GM12878 (cell line): Measurements from ENCODE around the gene ADAP1. TPM values are rescaled to one million over a fixed set of nuclear protein-coding genes. Genes with fewer than 3 reads are reported as not detected.

Source experiments
- ATAC-seq: fragments of 200-7000 bp; cut with Tn5 transposase; 3 replicates; pipeline ENCODE4 v1.9.1; 2020; ENCODE audit warnings: mild to moderate bottlenecking, moderate library complexity
- BruUV-seq: library from RNA; stranded (reverse); fragments of 400-500 nt; replicated peaks from 2 replicates; lab custom pipeline; 2021; lab: Mats Ljungman, UMichigan
- CTCF ChIA-PET: fragments of 300-600 bp; sonication (Branson Sonifier 250); formaldehyde crosslinking; extraction: SDS; loops from one replicate; lab custom pipeline; 2021; ENCODE audit warnings: inconsistent platforms; lab: Yijun Ruan, JAX
- POLR2A ChIA-PET: fragments of 350-600 bp; formaldehyde crosslinking; extraction: SDS; loops from one replicate; lab custom pipeline; 2021; ENCODE audit warnings: inconsistent platforms; lab: Charles Lee
- RAD21 ChIA-PET: fragments of 300-600 bp; sonication (Branson Sonifier 250); formaldehyde crosslinking; loops from one replicate; lab custom pipeline; 2023; ENCODE audit warnings: antibody characterized with exemption; ENCODE audit not compliant: unreplicated experiment; lab: Charles Lee
- SMC1A ChIA-PET: fragments of 300-600 bp; sonication (Branson Sonifier 250); formaldehyde crosslinking; loops from one replicate; lab custom pipeline; 2023; ENCODE audit not compliant: unreplicated experiment, uncharacterized antibody; lab: Charles Lee
- DNase-seq: peaks from one replicate; pipeline ENCODE4 v3.0.0-alpha.2; 2011; ENCODE audit warnings: low read depth, low spot score
- FAIRE-seq: peaks from 3 replicates; lab custom pipeline; 2011; peaks lifted over from hg19 to GRCh38; lab: Jason Lieb, UNC
- H2AFZ ChIP-seq: 2 replicates; pipeline ENCODE4 v1.6.0; 2011; ENCODE audit warnings: low read depth, low read length, control low read depth; ENCODE audit not compliant: control insufficient read depth
- H3K27ac ChIP-seq: 2 replicates; pipeline ENCODE4 v1.5.1; 2011; ENCODE audit warnings: control low read depth; ENCODE audit not compliant: control insufficient read depth, insufficient read depth
- H3K27me3 ChIP-seq, 2 experiments: replicated peaks in 1 of 2; 2 replicates each; pipeline versions ENCODE4 v1.6.0 to v1.6.1; 2011; ENCODE audit warnings: low read length in 1 of 2; ENCODE audit not compliant: control insufficient read depth in 2 of 2, insufficient read depth in 2 of 2
- H3K36me3 ChIP-seq, 2 experiments: 2 replicates each; pipeline ENCODE4 v1.5.1; 2011; ENCODE audit warnings: low read length in 1 of 2; ENCODE audit not compliant: control insufficient read depth in 2 of 2, insufficient read depth in 2 of 2
- H3K4me1 ChIP-seq: 2 replicates; pipeline ENCODE4 v1.6.1; 2011; ENCODE audit warnings: mild to moderate bottlenecking, low read length, moderate library complexity, mixed read lengths; ENCODE audit not compliant: control insufficient read depth, insufficient read depth
- H3K4me2 ChIP-seq: 2 replicates; pipeline ENCODE4 v1.6.0; 2011; ENCODE audit warnings: control low read depth; ENCODE audit not compliant: control insufficient read depth, insufficient read depth
- H3K4me3 ChIP-seq: fragments of 200-600 bp; sonication (generic); 2 replicates; pipeline ENCODE4 v1.5.1; 2016
- H3K79me2 ChIP-seq: 2 replicates; pipeline ENCODE4 v1.6.0; 2011; ENCODE audit warnings: low read length; ENCODE audit not compliant: control insufficient read depth, insufficient read depth
- H3K9ac ChIP-seq: 2 replicates; pipeline ENCODE4 v1.8.0; 2011; ENCODE audit warnings: low read length, control low read depth, mixed read lengths; ENCODE audit not compliant: control insufficient read depth, insufficient read depth
- H3K9me3 ChIP-seq: replicated peaks from 3 replicates; pipeline ENCODE4 v1.5.1; 2011; ENCODE audit warnings: mild to moderate bottlenecking, low read length; ENCODE audit not compliant: control insufficient read depth, insufficient read depth
- H4K20me1 ChIP-seq: 2 replicates; pipeline ENCODE4 v1.6.0; 2011; ENCODE audit not compliant: control insufficient read depth, insufficient read depth
- ATF2 ChIP-seq: IDR thresholded peaks from 2 replicates; pipeline ENCODE4 v1.6.1; 2012; ENCODE audit warnings: low read length, inconsistent platforms
- BCLAF1 ChIP-seq: fragments of 450-650 bp; IDR thresholded peaks from 2 replicates; pipeline ENCODE4 v1.6.1; 2017; ENCODE audit warnings: antibody characterized with exemption, mild to moderate bottlenecking, moderate library complexity
- CBX3 ChIP-seq: fragments of 200-600 bp; sonication (generic); IDR thresholded peaks from 2 replicates; pipeline ENCODE4 v1.6.1; 2016; ENCODE audit warnings: low read depth, borderline replicate concordance
- CREM ChIP-seq: IDR thresholded peaks from 2 replicates; pipeline ENCODE4 v1.6.1; 2014; ENCODE audit warnings: antibody characterized with exemption, low read depth
- EED ChIP-seq: sonication (generic); IDR thresholded peaks from 2 replicates; pipeline ENCODE4 v1.6.1; 2016; ENCODE audit warnings: antibody characterized with exemption, low read depth
- IKZF1 ChIP-seq: fragments of 450-650 bp; conservative IDR thresholded peaks from 2 replicates; pipeline ENCODE4 v1.6.1; 2017; ENCODE audit warnings: antibody characterized with exemption, mild to moderate bottlenecking
- NR2C1 ChIP-seq: fragments of 450-650 bp; IDR thresholded peaks from 2 replicates; pipeline ENCODE4 v1.6.1; 2017; ENCODE audit warnings: antibody characterized with exemption, mild to moderate bottlenecking, moderate library complexity
- PKNOX1 ChIP-seq: fragments of 450-650 bp; IDR thresholded peaks from 2 replicates; pipeline ENCODE4 v1.6.1; 2016; ENCODE audit warnings: mild to moderate bottlenecking
- REST ChIP-seq: IDR thresholded peaks from 2 replicates; pipeline ENCODE4 v1.6.1; 2012; ENCODE audit warnings: mild to moderate bottlenecking, low read depth, low read length
- WGBS: methylation state at CpG from one replicate; pipeline ENCODE4 v1.1.6; 2016; ENCODE audit warnings: low lambda C conversion rate; ENCODE audit not compliant: insufficient replicate concordance, insufficient coverage; ENCODE audit errors: missing lambda C conversion rate; 5-methylcytosine and 5-hydroxymethylcytosine counted together
- in situ Hi-C: fragments of 300-500 bp; cut with MboI; formaldehyde crosslinking; loops from 9 replicates; pipeline ENCODE4 v1.14.3; 2018; ENCODE audit warnings: mixed read lengths
- intact Hi-C: fragments of 100-400 bp; cut with micrococcal nuclease; formaldehyde crosslinking; loops from one replicate; pipeline ENCODE4 v1.14.2; 2022; ENCODE audit not compliant: unreplicated experiment
- polyA plus RNA-seq, 11 experiments: library from polyadenylated mRNA; depleted of rRNA in 4 of 11; unstranded in 6 of 11; stranded (reverse) in 5 of 11; fragments of >200 nt; fragmentation: Nextera tagmentation in 4 of 11; fragmentation: Illumina TruSeq in 1 of 11; extraction: Ambion mirVana in 4 of 11; extraction: Trizol in 1 of 11; gene quantifications; 1 replicate in 1 of 11; 2 replicates in 10 of 11; pipeline versions ENCODE4 v1.2.1 to v1.2.3, GENCODE V29; 2011 to 2016; ENCODE audit warnings: inconsistent platforms in 2 of 11, missing spikeins in 2 of 11, low read depth in 1 of 11
- total RNA-seq, 4 experiments: library from RNA; depleted of rRNA in 3 of 4; stranded (reverse); fragments of >200 nt in 3 of 4; fragmentation: Illumina TruSeq in 1 of 4; extraction: Trizol in 1 of 4; gene quantifications; 2 replicates each; pipeline versions ENCODE4 v1.2.1 to v1.2.3, GENCODE V29; 2013 to 2021
- TF ChIP-seq, protein P1 (sequence below): IDR thresholded peaks from 2 replicates; pipeline ENCODE4 v1.6.1; 2011; ENCODE audit warnings: mild to moderate bottlenecking, low read depth, low read length, moderate library complexity; ENCODE audit not compliant: insufficient replicate concordance

Gene ADAP1
- total and polyA plus RNA-seq, 10 of the 15 experiments (the other 5 are each of a cell fraction or from before 2014, with no cell fraction given), result 0.22 to 44.2 (median 22.0) TPM; not detected in 1

- Histone ChIP-seq H3K27me3 (no peaks in the 10 kb centered on the region), H3K27ac (no peak overlapping the region), H2AFZ (no peak overlapping the region), H3K9ac (no peak overlapping the region), H3K4me2 (no peak overlapping the region), H3K9me3 (no peaks in the 10 kb centered on the region), H3K4me3 (no peak overlapping the region), H3K79me2 (peaks cover 22% of the 10 kb centered on the region), H3K36me3 (peaks cover 3 to 14% of the 10 kb centered on the region in 2 experiments; a peak in 3 of 4 replicates), H4K20me1 (no peaks in the 10 kb centered on the region), H3K4me1 (no peaks in the 10 kb centered on the region; the same call in 1 of the 2 replicates)
- FAIRE-seq, result no peak
- ChIA-PET POLR2A (no interaction called here), RAD21 (interaction anchor here (0.6 to 1.5 kb wide), 7 partner anchors 42 to 155 kb away, joined by 3 to 11 read pairs (median 3); partner anchors contain the start of gene COX19), SMC1A (interaction anchor here (0.8 to 2.5 kb wide), 7 partner anchors 31 to 88 kb away, joined by 3 to 18 read pairs (median 5); partner anchors contain the start of gene SUN1), CTCF (interaction anchor here (0.6 to 3.4 kb wide), 26 partner anchors 7 to 557 kb away, joined by 3 to 79 read pairs (median 4); partner anchors contain the start of gene SUN1)
- BruUV-seq, result no TSS peak
- WGBS, result 88% methylated on average over 9 of the region's 9 CpGs
- TF ChIP-seq CBX3 (no peak), EED (no peak), IKZF1 (no peak), PKNOX1 (no peak), BCLAF1 (no peak), ATF2 (no peak), REST (no peak), CREM (no peak), NR2C1 (no peak)
- TF ChIP-seq, protein P1, sequence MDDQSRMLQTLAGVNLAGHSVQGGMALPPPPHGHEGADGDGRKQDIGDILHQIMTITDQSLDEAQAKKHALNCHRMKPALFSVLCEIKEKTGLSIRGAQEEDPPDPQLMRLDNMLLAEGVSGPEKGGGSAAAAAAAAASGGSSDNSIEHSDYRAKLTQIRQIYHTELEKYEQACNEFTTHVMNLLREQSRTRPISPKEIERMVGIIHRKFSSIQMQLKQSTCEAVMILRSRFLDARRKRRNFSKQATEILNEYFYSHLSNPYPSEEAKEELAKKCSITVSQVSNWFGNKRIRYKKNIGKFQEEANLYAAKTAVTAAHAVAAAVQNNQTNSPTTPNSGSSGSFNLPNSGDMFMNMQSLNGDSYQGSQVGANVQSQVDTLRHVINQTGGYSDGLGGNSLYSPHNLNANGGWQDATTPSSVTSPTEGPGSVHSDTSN, result no peak
- no peak for DNase-seq
- ATAC-seq, result no peak
- intact Hi-C loops (loop anchor here (5.0 to 10.0 kb wide), 3 partner anchors 57 to 349 kb away; no protein-coding TSS in a partner anchor), in situ Hi-C loops (loop anchor here (5.0 kb wide), 2 partner anchors 87 to 557 kb away; no protein-coding TSS in a partner anchor)
Observed at GRCh38 chr7:874031-874749, 80.3 kb downstream of the ADAP1 start.
